Measurements from ENCODE around the gene MPPED1. TPM values are rescaled to one million over a fixed set of nuclear protein-coding genes. Genes with fewer than 3 reads are reported as not detected.

The MPPED1 gene
- total RNA-seq, 1 experiment from 2014 or later: 0.28 TPM

GRCh38 chr22:43500792-43501785, 89.3 kb downstream of the MPPED1 start:
- no peak overlapping the region for H2BK20ac ChIP-seq (ENCODE audit: low read depth, low read length, poor library complexity, severe bottlenecking)
- no peaks in the 10 kb centered on the region for H3K79me2 ChIP-seq (ENCODE audit: insufficient read depth, low read length)
- H3K27ac ChIP-seq (ENCODE audit: insufficient read length, low read depth, low read length): no peak overlapping the region
- H3K4me3 Mint-ChIP-seq: no peak overlapping the region
- no peak overlapping the region for H2AK5ac ChIP-seq (ENCODE audit: insufficient read length, low read length)
- no peak overlapping the region for H3K23ac ChIP-seq (ENCODE audit: insufficient read length, low read depth, low read length)
- no peaks in the 10 kb centered on the region for H3K4me1 Mint-ChIP-seq
- no peaks in the 10 kb centered on the region for H3K4me1 ChIP-seq (ENCODE audit: insufficient read depth, low read length)
- no peak overlapping the region for H3K14ac ChIP-seq (ENCODE audit: insufficient read depth, low read length)
- no peak overlapping the region for H2BK120ac ChIP-seq (ENCODE audit: low read depth, low read length, poor library complexity, severe bottlenecking)
- no peak overlapping the region for H2BK15ac ChIP-seq (ENCODE audit: low read depth, low read length)
- H3T11ph ChIP-seq (ENCODE audit: low read length): no peak overlapping the region
- no peak overlapping the region for H3K27ac Mint-ChIP-seq
- peaks cover 2 to 10% (median 2%) of the 10 kb centered on the region in 3 experiments; a peak in 2 of 7 replicates for H3K36me3 Mint-ChIP-seq (ENCODE audit: insufficient read depth in 1 of 3, low read depth in 3 of 3)
- no CpG with 5 or more reads among the region's 22 CpGs for WGBS (ENCODE audit: extremely low coverage, insufficient read length, low lambda C conversion rate)
- H2BK5ac ChIP-seq (ENCODE audit: insufficient read length, low read length): no peak overlapping the region
- no peak overlapping the region for H3K4me2 ChIP-seq (ENCODE audit: insufficient read depth, insufficient read length, low read length)
- TF ChIP-seq CTCF (conservative IDR thresholded peaks at IDR 0.05): no peak
- no peaks in the 10 kb centered on the region for H3K9me3 ChIP-seq (ENCODE audit: control insufficient read depth, low read depth, low read length)
- no peak overlapping the region for H3K9ac ChIP-seq (ENCODE audit: extremely low read depth, insufficient read length, low read length)
- no peak overlapping the region for H3K56ac ChIP-seq (ENCODE audit: insufficient read length, low read depth, low read length)
- DNase-seq: no peak
- no peak overlapping the region for H3K4ac ChIP-seq (ENCODE audit: low read depth, low read length)
- H3K27me3 ChIP-seq (ENCODE audit: insufficient read depth, low read length): no peaks in the 10 kb centered on the region
- H3K23me2 ChIP-seq (ENCODE audit: insufficient read length, low read depth, low read length, poor library complexity, severe bottlenecking): no peaks in the 10 kb centered on the region
- H4K20me1 ChIP-seq (ENCODE audit: control insufficient read depth, insufficient read depth, insufficient read length): no peaks in the 10 kb centered on the region
- H2BK12ac ChIP-seq (ENCODE audit: insufficient read length, low read depth, low read length): no peak overlapping the region
- H3K27me3 Mint-ChIP-seq (ENCODE audit: low read depth): peaks cover 11% of the 10 kb centered on the region
- H3K18ac ChIP-seq (ENCODE audit: insufficient read length, low read depth, low read length): no peak overlapping the region
- no peaks in the 10 kb centered on the region for H3K79me1 ChIP-seq (ENCODE audit: insufficient read depth, low read depth, low read length, poor library complexity, severe bottlenecking)
- peaks cover 10 to 21% of the 10 kb centered on the region in 2 experiments for H3K9me3 Mint-ChIP-seq
- no peak overlapping the region for H4K5ac ChIP-seq (ENCODE audit: insufficient read length, low read depth, low read length)
- H4K91ac ChIP-seq (ENCODE audit: insufficient read length, low read depth, low read length): no peak overlapping the region
- no peak overlapping the region for H2AFZ ChIP-seq (ENCODE audit: low read length)
- no peak overlapping the region for H4K8ac ChIP-seq (replicated peaks; ENCODE audit: insufficient read length, low read depth, low read length)

All from H9 (cell line).